ENCODE results near the gene CHRM5. TPM values are rescaled to one million over a fixed set of nuclear protein-coding genes. Genes with fewer than 3 reads are reported as not detected.

CHRM5 gene
- total and polyA plus RNA-seq, 9 of the 15 experiments (the other 6 are each of a cell fraction or from before 2014, with no cell fraction given), result not detected

GRCh38 chr15:34114739-34115138, 146.4 kb downstream of the CHRM5 start (continued):
- no peak for TF ChIP-seq ZMIZ1 (IDR thresholded peaks at IDR 0.05; ENCODE audit: low read depth in 2 of 2, low read length in 2 of 2)

GRCh38 chr15:34116620-34117019, 148.3 kb downstream of the CHRM5 start:
- intact Hi-C loops (cut with micrococcal nuclease) (no loop called here), in situ Hi-C loops (cut with MboI) (no loop called here)
- ChIA-PET CTCF (ENCODE audit: low intra/inter-chr PET ratio) (no interaction called here), POLR2A (no interaction called here)
- H3K9me1 ChIP-seq (ENCODE audit: control insufficient read depth, insufficient read depth, low read length), result no peaks in the 10 kb centered on the region
- H2AFZ ChIP-seq (ENCODE audit: low read depth, low read length), result no peak overlapping the region
- no peaks in the 10 kb centered on the region for H3K4me1 ChIP-seq (replicated peaks in 1 of 2; ENCODE audit: control insufficient read depth in 2 of 2, insufficient read depth in 2 of 2, low read length in 2 of 2)
- TF ChIP-seq DPF2 (IDR thresholded peaks at IDR 0.05) (no peak), ZBTB12 (CRISPR knock-in tag; IDR thresholded peaks at IDR 0.05) (no peak), ZSCAN29 (IDR thresholded peaks at IDR 0.05) (no peak), TSC22D4 (tag; IDR thresholded peaks at IDR 0.05) (no peak), ZKSCAN8 (CRISPR knock-in tag; IDR thresholded peaks at IDR 0.05) (no peak), CBX3 (IDR thresholded peaks at IDR 0.05; ENCODE audit: borderline replicate concordance in 1 of 2, low read length in 2 of 2) (no peak), CREM (IDR thresholded peaks at IDR 0.05; ENCODE audit: low read depth) (no peak), HMG20B (CRISPR knock-in tag; IDR thresholded peaks at IDR 0.05) (no peak), E4F1 (CRISPR knock-in tag; IDR thresholded peaks at IDR 0.05; ENCODE audit: borderline replicate concordance) (no peak)
- TF ChIP-seq, protein P1, sequence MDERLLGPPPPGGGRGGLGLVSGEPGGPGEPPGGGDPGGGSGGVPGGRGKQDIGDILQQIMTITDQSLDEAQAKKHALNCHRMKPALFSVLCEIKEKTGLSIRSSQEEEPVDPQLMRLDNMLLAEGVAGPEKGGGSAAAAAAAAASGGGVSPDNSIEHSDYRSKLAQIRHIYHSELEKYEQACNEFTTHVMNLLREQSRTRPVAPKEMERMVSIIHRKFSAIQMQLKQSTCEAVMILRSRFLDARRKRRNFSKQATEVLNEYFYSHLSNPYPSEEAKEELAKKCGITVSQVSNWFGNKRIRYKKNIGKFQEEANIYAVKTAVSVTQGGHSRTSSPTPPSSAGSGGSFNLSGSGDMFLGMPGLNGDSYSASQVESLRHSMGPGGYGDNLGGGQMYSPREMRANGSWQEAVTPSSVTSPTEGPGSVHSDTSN (CRISPR knock-in tag; IDR thresholded peaks at IDR 0.05; ENCODE audit: low read depth), result no peak
- TF ChIP-seq, protein P1 (tag; conservative IDR thresholded peaks at IDR 0.05; ENCODE audit: low read depth), result no peak
- no TSS peak for BruUV-seq (replicated peaks)
- H3K27me3 ChIP-seq (ENCODE audit: control insufficient read depth in 2 of 2, insufficient read depth in 2 of 2, low read length in 2 of 2), result no peaks in the 10 kb centered on the region
- ATAC-seq, result no peak
- WGBS (ENCODE audit: insufficient coverage, low coverage, missing lambda C conversion rate), result 29% methylated on average over 2 of the region's 2 CpGs
- no peak overlapping the region for H3K9ac ChIP-seq (ENCODE audit: insufficient read depth in 1 of 2, low read depth in 2 of 2, low read length in 2 of 2)
- no peaks in the 10 kb centered on the region for H3K9me3 ChIP-seq (replicated peaks; ENCODE audit: control insufficient read depth, insufficient read depth, low read depth, low read length)
- no peak overlapping the region for H3K4me3 ChIP-seq
- H3K79me2 ChIP-seq (ENCODE audit: control insufficient read depth, insufficient read depth, low read length), result no peaks in the 10 kb centered on the region
- no peak overlapping the region for H3K27ac ChIP-seq (ENCODE audit: extremely low read depth, low read depth, low read length)
- FAIRE-seq, result no peak
- no peaks in the 10 kb centered on the region for H4K20me1 ChIP-seq (replicated peaks; ENCODE audit: control insufficient read depth, insufficient read depth, low read length)
- DNase-seq (ENCODE audit: extremely low read depth in 1 of 4, low spot score in 3 of 4), result no peak
- no peak overlapping the region for H3K4me2 ChIP-seq (ENCODE audit: insufficient read depth, low read length)
- H3K36me3 ChIP-seq (ENCODE audit: control insufficient read depth, insufficient read depth, low read length), result no peaks in the 10 kb centered on the region

Measured in K562 (cell line).